ENCODE data around the gene ZYX. TPM values are rescaled to one million over a fixed set of nuclear protein-coding genes. Genes with fewer than 3 reads are reported as not detected.
"Not testable (repeated sequence)": the region's sequence is repeated elsewhere in the genome, so short reads cannot be mapped to it uniquely, and the experiment has no call there.

Gene ZYX
- total RNA-seq, 6 experiments from 2014 or later: 491 to 576 (median 546) TPM

- Mint-ChIP-seq H3K9me3 (no peaks in the 10 kb centered on the region), H3K4me1 (ENCODE audit: low read depth) (peaks cover 28% of the 10 kb centered on the region), H3K27me3 (ENCODE audit: insufficient read depth) (no peaks in the 10 kb centered on the region), H3K4me3 (no peak overlapping the region), H3K36me3 (ENCODE audit: low read depth) (no peaks in the 10 kb centered on the region), H3K27ac (peak overlapping the region; percentile 16; the same call in 1 of the 2 replicates)
- no peak for TF ChIP-seq CTCF (IDR thresholded peaks at IDR 0.05)
- DNase-seq: peak; percentile 37
Observed at GRCh38 chr7:143417734-143418383, 36.7 kb downstream of the ZYX start.

GRCh38 chr7:143418681-143419458 lies 37.7 kb downstream of the ZYX start:
- Mint-ChIP-seq H3K4me3 (no peak overlapping the region), H3K4me1 (ENCODE audit: low read depth) (peaks cover 28% of the 10 kb centered on the region), H3K27ac (no peak overlapping the region), H3K9me3 (no peaks in the 10 kb centered on the region), H3K27me3 (ENCODE audit: insufficient read depth) (no peaks in the 10 kb centered on the region), H3K36me3 (ENCODE audit: low read depth) (no peaks in the 10 kb centered on the region)
- TF ChIP-seq CTCF (IDR thresholded peaks at IDR 0.05): no peak
- no peak for DNase-seq

GRCh38 chr7:143419880-143420279 lies 38.7 kb downstream of the ZYX start:
- Mint-ChIP-seq H3K27me3 (ENCODE audit: insufficient read depth) (no peaks in the 10 kb centered on the region), H3K27ac (no peak overlapping the region), H3K4me1 (ENCODE audit: low read depth) (peaks cover 28% of the 10 kb centered on the region), H3K4me3 (no peak overlapping the region), H3K36me3 (ENCODE audit: low read depth) (no peaks in the 10 kb centered on the region), H3K9me3 (no peaks in the 10 kb centered on the region)
- DNase-seq: no peak
- TF ChIP-seq CTCF (IDR thresholded peaks at IDR 0.05): no peak

- H3K27ac Mint-ChIP-seq; H3K27me3 Mint-ChIP-seq (ENCODE audit: insufficient read depth); H3K36me3 Mint-ChIP-seq (ENCODE audit: low read depth); H3K4me3 Mint-ChIP-seq; H3K9me3 Mint-ChIP-seq; DNase-seq: not testable (repeated sequence)
- peaks cover 24% of the 10 kb centered on the region for H3K4me1 Mint-ChIP-seq (ENCODE audit: low read depth)
Observed at GRCh38 chr7:143420624-143421023, 39.5 kb downstream of the ZYX start.

- no peak for TF ChIP-seq CTCF (IDR thresholded peaks at IDR 0.05)
- no peak overlapping the region for H3K27ac Mint-ChIP-seq
- DNase-seq: no peak
- no peaks in the 10 kb centered on the region for H3K36me3 Mint-ChIP-seq (ENCODE audit: low read depth)
- no peaks in the 10 kb centered on the region for H3K27me3 Mint-ChIP-seq (ENCODE audit: insufficient read depth)
- peaks cover 21% of the 10 kb centered on the region for H3K4me1 Mint-ChIP-seq (ENCODE audit: low read depth)
- H3K9me3 Mint-ChIP-seq: no peaks in the 10 kb centered on the region
- H3K4me3 Mint-ChIP-seq: no peak overlapping the region
Observed at GRCh38 chr7:143422033-143422432, 40.9 kb downstream of the ZYX start.

GRCh38 chr7:143424476-143424875 lies 43.3 kb downstream of the ZYX start:
- not testable (repeated sequence) for DNase-seq; H3K4me1 Mint-ChIP-seq (ENCODE audit: low read depth); H3K9me3 Mint-ChIP-seq; H3K27me3 Mint-ChIP-seq (ENCODE audit: insufficient read depth); H3K36me3 Mint-ChIP-seq (ENCODE audit: low read depth); H3K27ac Mint-ChIP-seq; H3K4me3 Mint-ChIP-seq
